Type B pancreatic cell (in vitro differentiated cells): Measurements from ENCODE around the gene XRCC1. TPM values are rescaled to one million over a fixed set of nuclear protein-coding genes. Genes with fewer than 3 reads are reported as not detected.
"Not testable (repeated sequence)": the region's sequence is repeated elsewhere in the genome, so short reads cannot be mapped to it uniquely, and the experiment has no call there.

Source experiments
- DNase-seq: peaks from one replicate; pipeline ENCODE4 v3.0.0; 2021; ENCODE audit warnings: mixed read lengths; ENCODE audit not compliant: unreplicated experiment; ENCODE audit errors: extremely low spot score
- H3K27ac Mint-ChIP-seq: 2 replicates; pipeline ENCODE4 v1.8.0; 2021; ENCODE audit warnings: mild to moderate bottlenecking, mixed read lengths
- H3K27me3 Mint-ChIP-seq: 2 replicates; pipeline ENCODE4 v1.8.0; 2021; ENCODE audit warnings: mixed read lengths
- H3K36me3 Mint-ChIP-seq: 2 replicates; pipeline ENCODE4 v1.8.0; 2021; ENCODE audit warnings: mixed read lengths
- H3K4me1 Mint-ChIP-seq: one replicate; pipeline ENCODE4 v1.8.0; 2021; ENCODE audit warnings: mixed read lengths; ENCODE audit not compliant: unreplicated experiment
- H3K4me3 Mint-ChIP-seq: 2 replicates; pipeline ENCODE4 v1.8.0; 2021; ENCODE audit warnings: mild to moderate bottlenecking, mixed read lengths
- H3K9me3 Mint-ChIP-seq: 2 replicates; pipeline ENCODE4 v1.8.0; 2021; ENCODE audit warnings: mixed read lengths
- CTCF ChIP-seq: fragments of 200-600 bp; sonication (generic); conservative IDR thresholded peaks from 2 replicates; pipeline ENCODE4 v1.5.0; 2021; ENCODE audit warnings: antibody characterized with exemption, mild to moderate bottlenecking
- total RNA-seq: library from RNA; stranded (reverse); gene quantifications from 2 replicates; pipeline ENCODE4 v1.2.1, GENCODE V29; 2021; ENCODE audit warnings: low replicate concordance

Gene XRCC1
- total RNA-seq, 1 donor from 2014 or later, result 63.7 TPM

GRCh38 chr19:43519436-43520088 is 55.8 kb downstream of the XRCC1 start:
- H3K4me3 Mint-ChIP-seq, result peak overlapping the region; percentile 60
- no peaks in the 10 kb centered on the region for H3K9me3 Mint-ChIP-seq
- peak overlapping the region; percentile 94 for H3K27ac Mint-ChIP-seq
- H3K36me3 Mint-ChIP-seq, result peaks cover 9% of the 10 kb centered on the region
- H3K27me3 Mint-ChIP-seq, result no peaks in the 10 kb centered on the region
- peak; percentile 97 for TF ChIP-seq CTCF
- peaks cover 6% of the 10 kb centered on the region for H3K4me1 Mint-ChIP-seq
- DNase-seq, result no peak

GRCh38 chr19:43518051-43518450 is 57.3 kb downstream of the XRCC1 start:
- H3K27ac Mint-ChIP-seq, result peak overlapping the region; percentile 94
- DNase-seq, result no peak
- peaks cover 13% of the 10 kb centered on the region for H3K36me3 Mint-ChIP-seq
- TF ChIP-seq CTCF, result no peak
- H3K27me3 Mint-ChIP-seq, result no peaks in the 10 kb centered on the region
- H3K4me3 Mint-ChIP-seq, result peak overlapping the region; percentile 62
- no peaks in the 10 kb centered on the region for H3K9me3 Mint-ChIP-seq
- peaks cover 6% of the 10 kb centered on the region for H3K4me1 Mint-ChIP-seq

- H3K9me3 Mint-ChIP-seq, H3K27me3 Mint-ChIP-seq, H3K4me1 Mint-ChIP-seq, H3K4me3 Mint-ChIP-seq, DNase-seq: not testable (repeated sequence)
- Mint-ChIP-seq H3K36me3 (peaks cover 32% of the 10 kb centered on the region), H3K27ac (peak overlapping the region; percentile 4)
These were observed 62.9 kb downstream of the XRCC1 start for GRCh38 chr19:43512399-43512798.

GRCh38 chr19:43511324-43511723 is 64.0 kb downstream of the XRCC1 start:
- H3K27ac Mint-ChIP-seq, result no peak overlapping the region
- peaks cover 32% of the 10 kb centered on the region for H3K36me3 Mint-ChIP-seq
- DNase-seq, result no peak
- H3K4me3 Mint-ChIP-seq, result no peak overlapping the region
- H3K27me3 Mint-ChIP-seq, result no peaks in the 10 kb centered on the region
- H3K9me3 Mint-ChIP-seq, result no peaks in the 10 kb centered on the region
- TF ChIP-seq CTCF, result no peak
- no peaks in the 10 kb centered on the region for H3K4me1 Mint-ChIP-seq

- no peak overlapping the region for H3K4me3 Mint-ChIP-seq
- H3K27ac Mint-ChIP-seq, result no peak overlapping the region
- no peak for DNase-seq
- H3K4me1 Mint-ChIP-seq, result no peaks in the 10 kb centered on the region
- H3K27me3 Mint-ChIP-seq, result no peaks in the 10 kb centered on the region
- no peaks in the 10 kb centered on the region for H3K9me3 Mint-ChIP-seq
- peaks cover 32% of the 10 kb centered on the region for H3K36me3 Mint-ChIP-seq
- TF ChIP-seq CTCF, result no peak
These were observed 64.6 kb downstream of the XRCC1 start for GRCh38 chr19:43510713-43511112.

GRCh38 chr19:43507880-43508279 is 67.4 kb downstream of the XRCC1 start:
- H3K27ac Mint-ChIP-seq, result peak overlapping the region; percentile 72
- peaks cover 36% of the 10 kb centered on the region for H3K36me3 Mint-ChIP-seq
- DNase-seq, result no peak
- H3K27me3 Mint-ChIP-seq, result no peaks in the 10 kb centered on the region
- H3K4me1 Mint-ChIP-seq, result peaks cover 16% of the 10 kb centered on the region
- H3K4me3 Mint-ChIP-seq, result no peak overlapping the region
- no peaks in the 10 kb centered on the region for H3K9me3 Mint-ChIP-seq
- TF ChIP-seq CTCF, result no peak
